Psoas muscle (tissue), 8 donors: ENCODE measurements around the gene LDLRAD4. TPM values are rescaled to one million over a fixed set of nuclear protein-coding genes. Genes with fewer than 3 reads are reported as not detected.

ENCODE experiments used
- ATAC-seq, 4 donors: fragments of 200-7000 bp; cut with Tn5 transposase; one replicate each; pipeline ENCODE4 v1.9.1; 2020; ENCODE audit warnings: moderate library complexity in 3 of 4, mild to moderate bottlenecking in 2 of 4
- DNase-seq, 2 donors: peaks; one replicate each; pipeline ENCODE4 v3.0.0-alpha.2; 2020
- H3K27ac ChIP-seq: fragments of 200-600 bp; one replicate; pipeline ENCODE4 v1.8.0; 2022
- H3K27me3 ChIP-seq, 3 donors: fragments of 200-600 bp in 1 of 3; one replicate each; pipeline versions ENCODE4 v1.6.1 to v1.8.0; 2013 to 2022; ENCODE audit warnings: low read length in 2 of 3, mild to moderate bottlenecking in 2 of 3, moderate library complexity in 1 of 3; ENCODE audit not compliant: insufficient read depth in 3 of 3
- H3K36me3 ChIP-seq, 2 donors: fragments of 200-600 bp in 1 of 2; one replicate each; pipeline versions ENCODE4 v1.6.1 to v1.8.0; 2013 to 2022; ENCODE audit warnings: low read depth in 1 of 2, mild to moderate bottlenecking in 1 of 2, moderate library complexity in 1 of 2; ENCODE audit not compliant: insufficient read depth in 1 of 2
- H3K4me1 ChIP-seq: fragments of 200-600 bp; one replicate; pipeline ENCODE4 v1.8.0; 2022
- H3K4me3 ChIP-seq: fragments of 200-600 bp; one replicate; pipeline ENCODE4 v1.8.0; 2022; ENCODE audit warnings: mild to moderate bottlenecking
- H3K9me3 ChIP-seq: fragments of 200-600 bp; one replicate; pipeline ENCODE4 v1.8.0; 2022
- WGBS, 3 donors: extraction: QIAGEN DNeasy Blood & Tissue Kit; methylation state at CpG; one replicate each; pipeline versions ENCODE4 v1.1.6 to v1.1.7; 2013; 5-methylcytosine and 5-hydroxymethylcytosine counted together
- intact Hi-C, 2 donors: fragments of 100-400 bp; cut with DNase I; formaldehyde crosslinking; loops; one replicate each; pipeline versions ENCODE4 v1.11.0 to v1.14.2; 2022
- polyA plus RNA-seq, 3 donors: library from polyadenylated mRNA; stranded (reverse); fragments of 200-250 nt; gene quantifications; one replicate each; pipeline ENCODE4 v1.2.3, GENCODE V29; 2013
- total RNA-seq, 4 donors: library from RNA; stranded (reverse); fragmentation: NEBNext Ultra II Directional in 2 of 4; extraction: Animal tissue kit (Norgen Biotek cat#: 25700) in 2 of 4; gene quantifications; one replicate each; pipeline versions ENCODE4 v1.2.1 to v1.2.4, GENCODE V29; 2021 to 2023
- TF ChIP-seq, protein P1 (sequence below): fragments of 200-600 bp; IDR thresholded peaks from one replicate; pipeline ENCODE4 v1.8.0; 2022; ENCODE audit warnings: antibody characterized with exemption
- donor health status: healthy with polysubstance abuse.
- donor health status: DM: no; HTN: no; CAD: no; lungs with moderate emphysema.
- donor health status: Bipolar disorder and iron deficiency.
- donor health status: healthy.
- donor health status: DM: yes; HTN: yes; CAD: no.
- donor health status: DM: no; HTN: no; CAD: no.
- donor health status: DM: no; HTN: no; CAD: no.
- donor health status: DM: yes; HTN: yes; CAD: no.

Gene LDLRAD4
- total and polyA plus RNA-seq, 7 donors = 1.8 to 13.9 (median 3.8) TPM

- no peaks in the 10 kb centered on the region for H3K27me3 ChIP-seq
- DNase-seq (no peak), ATAC-seq (no peak)
- no peak overlapping the region for H3K27ac ChIP-seq
- H3K9me3 ChIP-seq = no peaks in the 10 kb centered on the region
- H3K4me1 ChIP-seq = peaks cover 10% of the 10 kb centered on the region
- WGBS, 3 donors = 76 to 79% (median 77%) methylated on average over 6 of the region's 6 CpGs
- no peaks in the 10 kb centered on the region for H3K36me3 ChIP-seq
- H3K4me3 ChIP-seq = no peak overlapping the region
- TF ChIP-seq, protein P1, sequence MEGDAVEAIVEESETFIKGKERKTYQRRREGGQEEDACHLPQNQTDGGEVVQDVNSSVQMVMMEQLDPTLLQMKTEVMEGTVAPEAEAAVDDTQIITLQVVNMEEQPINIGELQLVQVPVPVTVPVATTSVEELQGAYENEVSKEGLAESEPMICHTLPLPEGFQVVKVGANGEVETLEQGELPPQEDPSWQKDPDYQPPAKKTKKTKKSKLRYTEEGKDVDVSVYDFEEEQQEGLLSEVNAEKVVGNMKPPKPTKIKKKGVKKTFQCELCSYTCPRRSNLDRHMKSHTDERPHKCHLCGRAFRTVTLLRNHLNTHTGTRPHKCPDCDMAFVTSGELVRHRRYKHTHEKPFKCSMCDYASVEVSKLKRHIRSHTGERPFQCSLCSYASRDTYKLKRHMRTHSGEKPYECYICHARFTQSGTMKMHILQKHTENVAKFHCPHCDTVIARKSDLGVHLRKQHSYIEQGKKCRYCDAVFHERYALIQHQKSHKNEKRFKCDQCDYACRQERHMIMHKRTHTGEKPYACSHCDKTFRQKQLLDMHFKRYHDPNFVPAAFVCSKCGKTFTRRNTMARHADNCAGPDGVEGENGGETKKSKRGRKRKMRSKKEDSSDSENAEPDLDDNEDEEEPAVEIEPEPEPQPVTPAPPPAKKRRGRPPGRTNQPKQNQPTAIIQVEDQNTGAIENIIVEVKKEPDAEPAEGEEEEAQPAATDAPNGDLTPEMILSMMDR = no peak
- intact Hi-C loops = loop anchor here (2.0 to 10.0 kb wide), 5 partner anchors 69 to 246 kb away; partner anchors contain the start of genes FAM210A (in 2 of the 2) and RNMT (in 2 of the 2)
Observed at GRCh38 chr18:13558790-13559189, 340.2 kb downstream of the LDLRAD4 start.

GRCh38 chr18:13559754-13560153 lies 341.2 kb downstream of the LDLRAD4 start:
- WGBS, 3 donors = 83 to 86% (median 84%) methylated on average over 4 of the region's 4 CpGs

GRCh38 chr18:13560306-13560705 lies 341.7 kb downstream of the LDLRAD4 start:
- Histone ChIP-seq H3K4me3 (no peak overlapping the region), H3K27me3 (no peaks in the 10 kb centered on the region), H3K27ac (no peak overlapping the region), H3K36me3 (no peaks in the 10 kb centered on the region), H3K4me1 (peaks cover 13% of the 10 kb centered on the region), H3K9me3 (no peaks in the 10 kb centered on the region)
- DNase-seq = no peak
- WGBS, 3 donors = 85 to 88% (median 86%) methylated on average over 5 of the region's 5 CpGs
- ATAC-seq = no peak
- intact Hi-C loops = loop anchor here in 1 of 2 donors (10.0 kb wide), 1 partner anchor 54 kb away; no protein-coding TSS in a partner anchor
- TF ChIP-seq, protein P1 = no peak

More at GRCh38 chr18:13559754-13560153, 341.2 kb downstream of the LDLRAD4 start:
- H3K4me1 ChIP-seq = peaks cover 13% of the 10 kb centered on the region
- no peak overlapping the region for H3K4me3 ChIP-seq
- H3K36me3 ChIP-seq = no peaks in the 10 kb centered on the region
- intact Hi-C loops = loop anchor here (2.0 to 10.0 kb wide), 6 partner anchors 55 to 245 kb away; partner anchors contain the start of genes FAM210A (in 2 of the 2) and RNMT (in 2 of the 2)
- H3K27ac ChIP-seq = no peak overlapping the region
- no peak for DNase-seq
- TF ChIP-seq, protein P1 = no peak
- no peaks in the 10 kb centered on the region for H3K9me3 ChIP-seq
- H3K27me3 ChIP-seq = no peaks in the 10 kb centered on the region
- ATAC-seq = no peak

GRCh38 chr18:13562494-13563029 lies 344.0 kb downstream of the LDLRAD4 start:
- no peaks in the 10 kb centered on the region for H3K9me3 ChIP-seq
- no peak overlapping the region for H3K4me3 ChIP-seq
- intact Hi-C loops = loop anchor here in 1 of 2 donors (10.0 kb wide), 1 partner anchor 52 kb away; no protein-coding TSS in a partner anchor
- H3K27me3 ChIP-seq = no peaks in the 10 kb centered on the region
- H3K4me1 ChIP-seq = peaks cover 20% of the 10 kb centered on the region
- TF ChIP-seq, protein P1 = no peak
- H3K27ac ChIP-seq = no peak overlapping the region
- DNase-seq (no peak), ATAC-seq (peak in 1 of 4 donors; percentile 35)
- 51 to 56% (median 52%) methylated on average over 11 of the region's 11 CpGs for WGBS, 3 donors
- H3K36me3 ChIP-seq = no peaks in the 10 kb centered on the region
